C4-2B (cell line): ENCODE measurements around the gene GALNT8.
"Not testable (repeated sequence)": the region's sequence is repeated elsewhere in the genome, so short reads cannot be mapped to it uniquely, and the experiment has no call there.

Experiments
- H3K27ac ChIP-seq: fragments of 450-650 bp; 2 replicates; pipeline ENCODE4 v1.5.1; 2017
- ZFX ChIP-seq: fragments of 450-650 bp; IDR thresholded peaks from 2 replicates; pipeline ENCODE4 v1.6.1; 2017
- TF ChIP-seq, protein P1 (sequence below): fragments of 450-650 bp; conservative IDR thresholded peaks from 2 replicates; pipeline ENCODE4 v1.5.1; 2017; ENCODE audit warnings: mild to moderate bottlenecking

GALNT8 gene

DNA sequence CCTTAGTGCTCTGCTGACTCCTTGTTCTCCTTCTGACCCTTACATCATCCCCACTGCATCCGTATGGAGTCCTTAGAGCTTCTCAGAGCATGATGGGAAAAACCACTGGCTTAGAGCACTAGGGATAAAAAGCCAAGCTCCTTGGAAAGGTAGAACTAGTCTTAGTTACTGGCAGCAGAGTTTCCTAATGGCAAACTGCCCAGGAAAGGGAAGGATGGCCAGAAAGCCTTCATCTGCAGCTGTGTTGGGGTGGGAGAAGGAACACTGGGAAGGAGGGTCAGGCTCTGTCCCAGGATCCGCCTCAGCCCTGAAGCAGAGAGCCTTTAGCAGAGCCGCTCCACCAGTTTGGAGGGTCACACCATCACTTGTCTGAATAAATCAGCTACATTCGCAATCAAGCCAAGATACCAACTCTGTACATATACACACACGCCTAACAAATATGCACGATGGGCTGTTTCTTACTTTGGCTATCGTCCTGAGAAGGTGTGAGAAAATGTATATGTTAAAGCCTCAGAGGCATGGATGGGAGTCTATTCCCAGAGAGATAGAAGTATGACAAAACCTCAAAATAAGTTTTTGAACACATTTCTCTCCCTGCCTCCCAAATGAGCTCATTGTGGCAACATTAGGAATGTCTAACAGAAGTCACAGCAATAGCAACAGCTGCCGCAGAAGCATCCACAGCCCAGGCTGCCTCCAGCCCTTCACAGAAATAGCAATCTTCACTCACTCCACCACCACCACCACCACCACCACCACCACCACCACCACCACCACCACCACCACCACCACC is 18.6 kb upstream of the GALNT8 start:
- TF ChIP-seq ZFX: no peak
- TF ChIP-seq, protein P1, sequence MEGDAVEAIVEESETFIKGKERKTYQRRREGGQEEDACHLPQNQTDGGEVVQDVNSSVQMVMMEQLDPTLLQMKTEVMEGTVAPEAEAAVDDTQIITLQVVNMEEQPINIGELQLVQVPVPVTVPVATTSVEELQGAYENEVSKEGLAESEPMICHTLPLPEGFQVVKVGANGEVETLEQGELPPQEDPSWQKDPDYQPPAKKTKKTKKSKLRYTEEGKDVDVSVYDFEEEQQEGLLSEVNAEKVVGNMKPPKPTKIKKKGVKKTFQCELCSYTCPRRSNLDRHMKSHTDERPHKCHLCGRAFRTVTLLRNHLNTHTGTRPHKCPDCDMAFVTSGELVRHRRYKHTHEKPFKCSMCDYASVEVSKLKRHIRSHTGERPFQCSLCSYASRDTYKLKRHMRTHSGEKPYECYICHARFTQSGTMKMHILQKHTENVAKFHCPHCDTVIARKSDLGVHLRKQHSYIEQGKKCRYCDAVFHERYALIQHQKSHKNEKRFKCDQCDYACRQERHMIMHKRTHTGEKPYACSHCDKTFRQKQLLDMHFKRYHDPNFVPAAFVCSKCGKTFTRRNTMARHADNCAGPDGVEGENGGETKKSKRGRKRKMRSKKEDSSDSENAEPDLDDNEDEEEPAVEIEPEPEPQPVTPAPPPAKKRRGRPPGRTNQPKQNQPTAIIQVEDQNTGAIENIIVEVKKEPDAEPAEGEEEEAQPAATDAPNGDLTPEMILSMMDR: no peak
- H3K27ac ChIP-seq: no peak overlapping the region

DNA sequence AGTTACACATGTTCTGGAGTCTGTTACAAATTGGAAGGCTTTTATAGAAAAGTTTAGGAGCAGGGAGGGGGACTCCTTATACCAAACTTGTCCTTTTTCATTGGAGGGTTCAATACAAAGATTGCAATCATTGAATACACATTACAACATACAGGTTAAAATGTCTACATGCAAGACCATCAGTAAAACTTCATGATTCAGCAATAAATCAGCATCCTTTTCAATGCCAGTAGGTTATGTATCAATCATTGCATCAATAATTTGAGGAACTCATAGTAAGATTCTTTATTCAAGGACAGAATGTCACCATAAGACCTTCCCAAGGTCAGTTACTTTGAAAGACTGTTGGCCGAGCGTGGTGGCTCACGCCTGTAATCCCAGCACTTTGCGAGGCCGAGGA is 16.5 kb upstream of the GALNT8 start:
- no peak overlapping the region for H3K27ac ChIP-seq

GRCh38 chr12:4705824-4706223 is 14.4 kb upstream of the GALNT8 start:
- no peak for TF ChIP-seq ZFX
- H3K27ac ChIP-seq: no peak overlapping the region

More for the DNA sequence above, 16.5 kb upstream of the GALNT8 start:
- TF ChIP-seq ZFX: no peak
- TF ChIP-seq, protein P1: no peak

DNA sequence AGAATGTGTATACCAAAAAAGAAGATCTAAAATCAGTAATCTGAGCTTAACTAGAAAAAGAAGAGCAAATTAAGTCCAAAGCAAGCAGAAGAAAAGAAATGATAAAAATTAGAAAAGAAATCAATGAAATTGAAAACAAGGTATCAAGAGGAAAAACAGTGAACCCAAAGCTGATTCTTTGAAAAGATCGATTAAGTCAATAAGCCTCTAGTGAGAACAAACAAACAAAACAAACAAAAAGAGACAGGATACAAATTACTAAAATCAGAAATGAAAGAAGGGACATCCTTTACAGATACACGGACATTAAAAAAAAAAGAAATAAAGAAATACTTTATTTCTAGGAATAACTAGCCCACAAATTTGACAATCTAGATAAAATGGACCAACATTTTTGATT is 12.9 kb upstream of the GALNT8 start:
- TF ChIP-seq, protein P1: no peak
- TF ChIP-seq ZFX: no peak
- H3K27ac ChIP-seq: no peak overlapping the region

DNA sequence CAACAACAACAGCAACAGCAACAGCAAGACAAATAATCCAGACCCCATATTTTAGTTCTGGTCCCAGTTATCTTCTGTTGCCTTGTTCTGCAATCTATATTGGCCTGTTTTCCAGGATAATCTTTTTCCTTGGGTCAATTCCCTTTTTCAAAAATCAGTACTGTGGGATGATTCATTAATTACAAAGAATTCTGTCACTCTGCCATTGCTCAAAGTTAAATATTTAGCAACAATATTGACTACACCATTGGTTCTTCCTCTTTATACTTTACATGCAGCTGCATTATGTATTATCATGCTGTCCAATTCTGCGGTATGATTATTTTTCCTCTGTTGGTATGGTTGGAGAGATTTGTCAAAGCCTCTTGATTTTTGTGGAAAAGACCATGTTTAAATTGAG is 10.1 kb upstream of the GALNT8 start:
- TF ChIP-seq, protein P1: no peak
- TF ChIP-seq ZFX: no peak
- no peak overlapping the region for H3K27ac ChIP-seq

- TF ChIP-seq ZFX: no peak
- TF ChIP-seq, protein P1: no peak
- H3K27ac ChIP-seq: no peak overlapping the region
Measured at GRCh38 chr12:4714879-4715278, 5.3 kb upstream of the GALNT8 start.

DNA sequence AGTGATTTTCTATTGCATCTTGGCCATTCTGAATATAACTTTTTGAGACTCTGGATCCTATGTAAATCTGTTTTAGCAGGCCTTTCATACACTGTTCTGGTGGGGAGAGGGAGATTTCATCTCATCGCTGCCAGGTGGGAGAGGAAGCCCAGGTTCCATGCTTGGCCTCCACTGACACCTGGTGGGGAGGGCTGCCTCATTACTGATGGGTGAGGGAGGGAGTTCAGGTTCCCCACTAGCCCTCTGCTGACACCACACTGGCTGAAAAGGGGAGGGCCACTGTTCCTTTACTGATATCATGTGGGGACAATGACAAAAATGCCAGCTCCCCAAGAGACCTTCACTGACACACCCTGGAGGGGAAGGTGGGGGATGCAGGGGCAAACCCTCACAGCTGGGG is 2.4 kb upstream of the GALNT8 start:
- TF ChIP-seq, protein P1: no peak
- TF ChIP-seq ZFX: no peak

DNA sequence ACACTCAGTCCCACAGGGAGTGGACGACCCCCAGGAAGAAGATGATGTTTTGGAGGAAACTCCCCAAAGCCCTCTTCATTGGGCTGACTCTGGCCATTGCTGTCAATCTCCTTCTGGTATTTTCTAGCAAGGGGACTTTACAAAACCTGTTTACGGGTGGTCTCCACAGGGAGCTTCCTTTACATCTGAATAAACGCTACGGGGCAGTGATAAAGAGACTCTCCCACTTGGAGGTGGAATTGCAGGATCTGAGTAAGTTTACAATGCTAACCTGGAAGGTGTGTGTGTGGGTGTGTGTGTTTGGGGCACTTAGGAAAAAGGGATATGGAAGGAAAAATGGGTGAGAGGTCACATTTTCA is 416 bp downstream of the GALNT8 start:
- TF ChIP-seq, protein P1: no peak
- no peak for TF ChIP-seq ZFX
- H3K27ac ChIP-seq: no peak overlapping the region

More for the DNA sequence above, 2.4 kb upstream of the GALNT8 start:
- no peak overlapping the region for H3K27ac ChIP-seq

DNA sequence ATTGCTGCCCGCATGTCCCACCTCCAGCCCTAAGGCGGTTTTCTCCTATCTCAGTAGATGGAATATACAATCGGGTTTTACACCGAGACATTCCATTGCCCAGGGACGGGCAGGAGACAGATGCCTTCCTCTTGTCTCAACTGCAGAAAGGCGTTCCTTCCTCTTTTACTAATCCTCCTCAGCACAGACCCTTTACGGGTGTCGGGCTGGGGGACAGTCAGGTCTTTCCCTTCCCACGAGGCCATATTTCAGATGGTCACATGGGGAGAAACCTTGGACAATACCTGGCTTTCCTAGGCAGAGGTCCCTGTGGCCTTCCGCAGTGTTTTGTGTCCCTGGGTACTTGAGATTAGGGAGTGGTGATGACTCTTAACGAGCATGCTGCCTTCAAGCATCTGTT is 1.4 kb downstream of the GALNT8 start:
- not testable (repeated sequence) for H3K27ac ChIP-seq
